ENCODE results near the gene CYP3A4. TPM values are rescaled to one million over a fixed set of nuclear protein-coding genes. Genes with fewer than 3 reads are reported as not detected.
"Not testable (repeated sequence)": the region's sequence is repeated elsewhere in the genome, so short reads cannot be mapped to it uniquely, and the experiment has no call there.

CYP3A4 gene
- total RNA-seq, 1 experiment from 2014 or later: not detected

GRCh38 chr7:99788554-99788953 lies 4.6 kb upstream of the CYP3A4 start:
- no peaks in the 10 kb centered on the region for H3K4me1 Mint-ChIP-seq (ENCODE audit: low read depth, unreplicated experiment)
- no TSS peak for BruUV-seq (replicated peaks)
- POLR2A ChIA-PET: no interaction called here

GRCh38 chr7:99786726-99787335 lies 2.8 kb upstream of the CYP3A4 start:
- H3K27ac Mint-ChIP-seq (ENCODE audit: unreplicated experiment): no peak overlapping the region
- H3K4me1 Mint-ChIP-seq (ENCODE audit: low read depth, unreplicated experiment): no peaks in the 10 kb centered on the region
- ChIA-PET CTCF (no interaction called here), POLR2A (no interaction called here)
- H3K27me3 ChIP-seq (replicated peaks; ENCODE audit: control insufficient read depth, insufficient read depth, low read length): no peaks in the 10 kb centered on the region
- no peaks in the 10 kb centered on the region for H3K27me3 Mint-ChIP-seq (ENCODE audit: insufficient read depth, unreplicated experiment)
- intact Hi-C loops (cut with micrococcal nuclease; ENCODE audit: unreplicated experiment): no loop called here
- H3K36me3 ChIP-seq (ENCODE audit: control insufficient read depth, insufficient read depth, low read length): no peaks in the 10 kb centered on the region
- no peak overlapping the region for H3K4me3 Mint-ChIP-seq (ENCODE audit: unreplicated experiment)
- no peaks in the 10 kb centered on the region for H3K36me3 Mint-ChIP-seq (ENCODE audit: insufficient read depth, unreplicated experiment)
- BruUV-seq (replicated peaks): no TSS peak
- no peak for DNase-seq
- H3K9me3 ChIP-seq: no peaks in the 10 kb centered on the region
- H3K4me3 ChIP-seq (ENCODE audit: low read depth, low read length): no peak overlapping the region
- no peaks in the 10 kb centered on the region for H3K4me1 ChIP-seq
- H3K9me3 Mint-ChIP-seq (ENCODE audit: unreplicated experiment): no peaks in the 10 kb centered on the region
- no peak for TF ChIP-seq CTCF (IDR thresholded peaks at IDR 0.05; ENCODE audit: insufficient read depth in 1 of 2, low read depth in 1 of 2, low read length in 1 of 2, severe bottlenecking in 1 of 2, unreplicated experiment in 1 of 2)

More at GRCh38 chr7:99788554-99788953, 4.6 kb upstream of the CYP3A4 start:
- intact Hi-C loops (cut with micrococcal nuclease; ENCODE audit: unreplicated experiment): no loop called here
- no peaks in the 10 kb centered on the region for H3K9me3 ChIP-seq
- no peaks in the 10 kb centered on the region for H3K36me3 ChIP-seq (ENCODE audit: control insufficient read depth, insufficient read depth, low read length)
- Mint-ChIP-seq H3K36me3 (ENCODE audit: insufficient read depth, unreplicated experiment) (no peaks in the 10 kb centered on the region), H3K27me3 (ENCODE audit: insufficient read depth, unreplicated experiment) (no peaks in the 10 kb centered on the region), H3K4me3 (ENCODE audit: unreplicated experiment) (no peak overlapping the region), H3K27ac (ENCODE audit: unreplicated experiment) (no peak overlapping the region), H3K9me3 (ENCODE audit: unreplicated experiment) (no peaks in the 10 kb centered on the region)
- no peak for TF ChIP-seq CTCF (IDR thresholded peaks at IDR 0.05; ENCODE audit: insufficient read depth in 1 of 2, low read depth in 1 of 2, low read length in 1 of 2, severe bottlenecking in 1 of 2, unreplicated experiment in 1 of 2)
- DNase-seq: no peak
- CTCF ChIA-PET: no interaction called here
- H3K27me3 ChIP-seq (replicated peaks; ENCODE audit: control insufficient read depth, insufficient read depth, low read length): no peaks in the 10 kb centered on the region
- no peaks in the 10 kb centered on the region for H3K4me1 ChIP-seq
- H3K4me3 ChIP-seq (ENCODE audit: low read depth, low read length): no peak overlapping the region

GRCh38 chr7:99785654-99786053 lies 1.7 kb upstream of the CYP3A4 start:
- H3K9me3 Mint-ChIP-seq (ENCODE audit: unreplicated experiment); CTCF ChIA-PET; BruUV-seq (replicated peaks); H3K4me1 Mint-ChIP-seq (ENCODE audit: low read depth, unreplicated experiment); POLR2A ChIA-PET; intact Hi-C loops (cut with micrococcal nuclease; ENCODE audit: unreplicated experiment); H3K4me3 ChIP-seq (ENCODE audit: low read depth, low read length); H3K4me1 ChIP-seq; H3K4me3 Mint-ChIP-seq (ENCODE audit: unreplicated experiment); DNase-seq; H3K36me3 ChIP-seq (ENCODE audit: control insufficient read depth, insufficient read depth, low read length); H3K27me3 ChIP-seq (replicated peaks; ENCODE audit: control insufficient read depth, insufficient read depth, low read length); H3K27ac Mint-ChIP-seq (ENCODE audit: unreplicated experiment); H3K9me3 ChIP-seq; H3K36me3 Mint-ChIP-seq (ENCODE audit: insufficient read depth, unreplicated experiment); H3K27me3 Mint-ChIP-seq (ENCODE audit: insufficient read depth, unreplicated experiment): not testable (repeated sequence)

All from Caco-2 (cell line).